Fibroblast of lung (primary cell): ENCODE measurements around the gene SLC66A1. TPM values are rescaled to one million over a fixed set of nuclear protein-coding genes. Genes with fewer than 3 reads are reported as not detected.

Experiments
- DNase-seq, 2 donors: peaks; one replicate each; pipeline versions ENCODE4 v3.0.0 to v3.0.0-alpha.2; 2010; ENCODE audit warnings: low read depth in 2 of 2
- H2AFZ ChIP-seq: 2 replicates; pipeline ENCODE4 v1.5.1; 2012; ENCODE audit warnings: low read length, control low read depth, inconsistent platforms
- H3K27ac ChIP-seq: 2 replicates; pipeline ENCODE4 v1.5.1; 2011; ENCODE audit warnings: low read length, control low read depth; ENCODE audit not compliant: insufficient read depth
- H3K27me3 ChIP-seq: 2 replicates; pipeline ENCODE4 v1.5.1; 2011; ENCODE audit warnings: mild to moderate bottlenecking, low read length; ENCODE audit not compliant: control insufficient read depth, insufficient read depth
- H3K36me3 ChIP-seq: 2 replicates; pipeline ENCODE4 v1.5.1; 2011; ENCODE audit warnings: low read length; ENCODE audit not compliant: control insufficient read depth, insufficient read depth
- H3K4me1 ChIP-seq: 2 replicates; pipeline ENCODE4 v1.5.1; 2011; ENCODE audit warnings: low read length; ENCODE audit not compliant: control insufficient read depth, insufficient read depth; ENCODE audit errors: extremely low read depth
- H3K4me2 ChIP-seq: 2 replicates; pipeline ENCODE4 v1.5.1; 2011; ENCODE audit warnings: low read length, control low read depth; ENCODE audit not compliant: insufficient read depth; ENCODE audit errors: extremely low read depth
- H3K4me3 ChIP-seq, 4 experiments: fragments of 200-600 bp in 1 of 4; sonication (generic) in 1 of 4; replicated peaks in 1 of 4; 2 replicates each; pipeline ENCODE4 v1.5.1; 2011 to 2016; ENCODE audit warnings: low read length in 4 of 4, low read depth in 3 of 4, mild to moderate bottlenecking in 3 of 4, control low read depth in 2 of 4, inconsistent platforms in 1 of 4, mixed read lengths in 1 of 4; ENCODE audit not compliant: insufficient read depth in 1 of 4; ENCODE audit errors: control extremely low read depth in 1 of 4
- H3K79me2 ChIP-seq: 2 replicates; pipeline ENCODE4 v1.5.1; 2012; ENCODE audit warnings: mild to moderate bottlenecking, low read length, inconsistent platforms; ENCODE audit not compliant: control insufficient read depth, insufficient read depth
- H3K9ac ChIP-seq: 2 replicates; pipeline ENCODE4 v1.5.1; 2011; ENCODE audit warnings: mild to moderate bottlenecking, low read length, control low read depth; ENCODE audit not compliant: insufficient read depth
- H3K9me3 ChIP-seq: 2 replicates; pipeline ENCODE4 v1.5.1; 2012; ENCODE audit warnings: low read depth, low read length; ENCODE audit not compliant: control insufficient read depth, insufficient read depth
- H4K20me1 ChIP-seq: 2 replicates; pipeline ENCODE4 v1.5.1; 2011; ENCODE audit warnings: low read length; ENCODE audit not compliant: control insufficient read depth, insufficient read depth; ENCODE audit errors: extremely low read depth
- CTCF ChIP-seq, 2 donors: IDR thresholded peaks in 1 of 2; conservative IDR thresholded peaks in 1 of 2; 1 replicate in 1 of 2; 2 replicates in 1 of 2; pipeline ENCODE4 v1.5.1; 2011 to 2012; ENCODE audit warnings: low read length in 2 of 2, control low read depth in 1 of 2, inconsistent platforms in 1 of 2, low read depth in 1 of 2, mild to moderate bottlenecking in 1 of 2
- EZH2 ChIP-seq: IDR thresholded peaks from 2 replicates; pipeline ENCODE4 v1.5.1; 2012; ENCODE audit warnings: low read length, control low read depth, mild to moderate bottlenecking; ENCODE audit errors: missing control alignments
- polyA plus RNA-seq, 2 donors: library from polyadenylated mRNA; depleted of rRNA in 1 of 2; stranded (reverse) in 1 of 2; unstranded in 1 of 2; fragments of >200 nt; gene quantifications; 2 replicates each; pipeline ENCODE4 v1.2.1, GENCODE V29; 2011 to 2012; ENCODE audit warnings: missing spikeins in 1 of 2
- total RNA-seq: library from RNA; depleted of rRNA; stranded (reverse); fragments of >200 nt; gene quantifications from 2 replicates; pipeline ENCODE4 v1.2.1, GENCODE V29; 2014

Gene SLC66A1
- total and polyA plus RNA-seq, 2 donors (not counting 1 experiment from before 2014, with no cell fraction given): 7.1 to 18.3 TPM

GRCh38 chr1:19344372-19344810 is 32.3 kb downstream of the SLC66A1 start:
- no peak for TF ChIP-seq EZH2
- peak; percentile 81 to 83 for TF ChIP-seq CTCF (conservative IDR thresholded peaks at IDR 0.05 in 1 of 2, IDR thresholded peaks at IDR 0.05 in 1 of 2; ENCODE audit: low read depth in 1 of 2, low read length in 2 of 2)
- H3K9ac ChIP-seq: no peak overlapping the region
- H2AFZ ChIP-seq: no peak overlapping the region
- H3K4me1 ChIP-seq: peaks cover 10% of the 10 kb centered on the region
- H3K27ac ChIP-seq: no peak overlapping the region
- no peaks in the 10 kb centered on the region for H3K27me3 ChIP-seq
- DNase-seq: peak; percentile 21 to 32
- no peaks in the 10 kb centered on the region for H4K20me1 ChIP-seq
- H3K4me2 ChIP-seq: no peak overlapping the region
- H3K36me3 ChIP-seq: peaks cover 33% of the 10 kb centered on the region
- H3K4me3 ChIP-seq: no peak overlapping the region
- H3K79me2 ChIP-seq: no peaks in the 10 kb centered on the region
- H3K9me3 ChIP-seq: no peaks in the 10 kb centered on the region

GRCh38 chr1:19344831-19345230 is 32.7 kb downstream of the SLC66A1 start:
- peaks cover 35% of the 10 kb centered on the region for H3K36me3 ChIP-seq
- TF ChIP-seq CTCF (conservative IDR thresholded peaks at IDR 0.05 in 1 of 2, IDR thresholded peaks at IDR 0.05 in 1 of 2; ENCODE audit: low read depth in 1 of 2, low read length in 2 of 2): no peak
- no peak for TF ChIP-seq EZH2
- no peaks in the 10 kb centered on the region for H3K27me3 ChIP-seq
- no peak overlapping the region for H3K4me3 ChIP-seq
- no peak overlapping the region for H3K9ac ChIP-seq
- H4K20me1 ChIP-seq: no peaks in the 10 kb centered on the region
- H3K9me3 ChIP-seq: no peaks in the 10 kb centered on the region
- no peak overlapping the region for H3K4me2 ChIP-seq
- peaks cover 10% of the 10 kb centered on the region for H3K4me1 ChIP-seq
- no peak overlapping the region for H2AFZ ChIP-seq
- DNase-seq: no peak
- no peak overlapping the region for H3K27ac ChIP-seq
- H3K79me2 ChIP-seq: no peaks in the 10 kb centered on the region

GRCh38 chr1:19345391-19345790 is 33.3 kb downstream of the SLC66A1 start:
- TF ChIP-seq CTCF (conservative IDR thresholded peaks at IDR 0.05 in 1 of 2, IDR thresholded peaks at IDR 0.05 in 1 of 2; ENCODE audit: low read depth in 1 of 2, low read length in 2 of 2): no peak
- TF ChIP-seq EZH2: no peak
- no peaks in the 10 kb centered on the region for H3K27me3 ChIP-seq
- no peaks in the 10 kb centered on the region for H3K9me3 ChIP-seq
- peaks cover 34% of the 10 kb centered on the region for H3K36me3 ChIP-seq
- H3K4me1 ChIP-seq: peaks cover 10% of the 10 kb centered on the region
- H2AFZ ChIP-seq: no peak overlapping the region
- H3K27ac ChIP-seq: no peak overlapping the region
- H3K9ac ChIP-seq: no peak overlapping the region
- no peak for DNase-seq
- H3K79me2 ChIP-seq: no peaks in the 10 kb centered on the region
- H3K4me3 ChIP-seq: no peak overlapping the region
- no peaks in the 10 kb centered on the region for H4K20me1 ChIP-seq
- no peak overlapping the region for H3K4me2 ChIP-seq
